Measurements from ENCODE around the gene UTP14A.

The UTP14A gene

GRCh38 chrX:129933700-129934099, 27.7 kb downstream of the UTP14A start:
- H3K4me3 ChIP-seq (ENCODE audit: low read depth, low read length): no peak overlapping the region
- TF ChIP-seq CTCF (IDR thresholded peaks at IDR 0.05; ENCODE audit: borderline replicate concordance, insufficient read depth, low read depth, low read length): no peak

- H3K4me3 ChIP-seq (ENCODE audit: low read depth, low read length): no peak overlapping the region
- no peak for TF ChIP-seq CTCF (IDR thresholded peaks at IDR 0.05; ENCODE audit: borderline replicate concordance, insufficient read depth, low read depth, low read length)
Measured at GRCh38 chrX:129934461-129934860, 28.5 kb downstream of the UTP14A start.

- no peak overlapping the region for H3K4me3 ChIP-seq (ENCODE audit: low read depth, low read length)
- no peak for TF ChIP-seq CTCF (IDR thresholded peaks at IDR 0.05; ENCODE audit: borderline replicate concordance, insufficient read depth, low read depth, low read length)
Measured at GRCh38 chrX:129934952-129935351, 29.0 kb downstream of the UTP14A start.

- TF ChIP-seq CTCF (IDR thresholded peaks at IDR 0.05; ENCODE audit: borderline replicate concordance, insufficient read depth, low read depth, low read length): no peak
- no peak overlapping the region for H3K4me3 ChIP-seq (ENCODE audit: low read depth, low read length)
Measured at GRCh38 chrX:129938081-129938480, 32.1 kb downstream of the UTP14A start.

GRCh38 chrX:129939986-129940385, 34.0 kb downstream of the UTP14A start:
- H3K4me3 ChIP-seq (ENCODE audit: low read depth, low read length): no peak overlapping the region
- no peak for TF ChIP-seq CTCF (IDR thresholded peaks at IDR 0.05; ENCODE audit: borderline replicate concordance, insufficient read depth, low read depth, low read length)

- no peak overlapping the region for H3K4me3 ChIP-seq (ENCODE audit: low read depth, low read length)
- no peak for TF ChIP-seq CTCF (IDR thresholded peaks at IDR 0.05; ENCODE audit: borderline replicate concordance, insufficient read depth, low read depth, low read length)
Measured at GRCh38 chrX:129940721-129941120, 34.8 kb downstream of the UTP14A start.

- TF ChIP-seq CTCF (IDR thresholded peaks at IDR 0.05; ENCODE audit: borderline replicate concordance, insufficient read depth, low read depth, low read length): no peak
- H3K4me3 ChIP-seq (ENCODE audit: low read depth, low read length): no peak overlapping the region
Measured at GRCh38 chrX:129945131-129945530, 39.2 kb downstream of the UTP14A start.

All from GM12875 (cell line).